A673 (cell line): ENCODE results near the gene KIF5A. TPM values are rescaled to one million over a fixed set of nuclear protein-coding genes. Genes with fewer than 3 reads are reported as not detected.

ENCODE experiments used
- BruUV-seq: library from RNA; stranded (reverse); fragments of 400-500 nt; replicated peaks from 2 replicates; lab custom pipeline; 2021; lab: Mats Ljungman, UMichigan
- CTCF ChIA-PET: fragments of 300-600 bp; sonication (Branson Sonifier 250); formaldehyde crosslinking; loops from one replicate; lab custom pipeline; 2022; ENCODE audit warnings: antibody characterized with exemption; lab: Charles Lee
- POLR2A ChIA-PET: fragments of 300-600 bp; sonication (Branson Sonifier 250); formaldehyde crosslinking; loops from one replicate; lab custom pipeline; 2022; ENCODE audit warnings: antibody characterized with exemption; ENCODE audit not compliant: low non-redundant PET; lab: Charles Lee
- DNase-seq: peaks from one replicate; pipeline ENCODE4 v3.0.0-alpha.2; 2015; ENCODE audit warnings: low spot score
- H3K27ac ChIP-seq: fragments of 200-600 bp; sonication (generic); 2 replicates; pipeline ENCODE4 v1.5.1; 2016; ENCODE audit warnings: mixed run types, low read depth, mild to moderate bottlenecking, mixed read lengths, antibody characterized with exemption, low read length; ENCODE audit not compliant: poor library complexity, severe bottlenecking
- H3K27me3 ChIP-seq: fragments of 200-600 bp; sonication (generic); replicated peaks from 2 replicates; pipeline ENCODE4 v1.6.1; 2017; ENCODE audit warnings: mixed run types, low read depth, mild to moderate bottlenecking, mixed read lengths, antibody characterized with exemption, low read length; ENCODE audit not compliant: insufficient read depth, poor library complexity
- H3K36me3 ChIP-seq: fragments of 200-600 bp; sonication (generic); 2 replicates; pipeline ENCODE4 v1.6.1; 2016; ENCODE audit warnings: mixed run types, mild to moderate bottlenecking, mixed read lengths, antibody characterized with exemption, low read length; ENCODE audit not compliant: insufficient read depth, poor library complexity, severe bottlenecking
- H3K4me1 ChIP-seq: fragments of 200-600 bp; sonication (generic); 2 replicates; pipeline ENCODE4 v1.6.1; 2017; ENCODE audit warnings: mixed run types, mild to moderate bottlenecking, mixed read lengths, antibody characterized with exemption, low read length; ENCODE audit not compliant: insufficient read depth, poor library complexity, severe bottlenecking
- H3K4me3 ChIP-seq: fragments of 200-600 bp; sonication (generic); 2 replicates; pipeline ENCODE4 v1.5.1; 2016; ENCODE audit warnings: low read depth, mixed run types, mild to moderate bottlenecking, mixed read lengths, low read length; ENCODE audit not compliant: poor library complexity, severe bottlenecking
- H3K9me3 ChIP-seq: fragments of 200-600 bp; sonication (generic); 2 replicates; pipeline ENCODE4 v1.6.1; 2016; ENCODE audit warnings: mixed run types, low read depth, mild to moderate bottlenecking, mixed read lengths, antibody characterized with exemption, low read length; ENCODE audit not compliant: poor library complexity, severe bottlenecking
- CTCF ChIP-seq: fragments of 300-800, 200-600 bp; sonication (generic); conservative IDR thresholded peaks from 2 replicates; pipeline ENCODE4 v1.5.1; 2017; ENCODE audit warnings: low read depth, mild to moderate bottlenecking, antibody characterized with exemption, low read length, moderate library complexity, mixed read lengths
- EZH2 ChIP-seq: fragments of 200-600 bp; sonication (generic); IDR thresholded peaks from 2 replicates; pipeline ENCODE4 v1.6.1; 2017; ENCODE audit warnings: borderline replicate concordance, low read depth, mild to moderate bottlenecking, mixed read lengths, antibody characterized with exemption, low read length; ENCODE audit not compliant: poor library complexity, severe bottlenecking
- intact Hi-C: fragments of 100-400 bp; cut with micrococcal nuclease; formaldehyde crosslinking; loops from one replicate; pipeline ENCODE4 v1.10.0; 2022; ENCODE audit not compliant: unreplicated experiment
- total RNA-seq: library from RNA; stranded (reverse); gene quantifications from 2 replicates; pipeline ENCODE4 v1.2.3, GENCODE V29; 2021

The KIF5A gene
- total RNA-seq, 1 experiment from 2014 or later: 2.1 TPM

DNA sequence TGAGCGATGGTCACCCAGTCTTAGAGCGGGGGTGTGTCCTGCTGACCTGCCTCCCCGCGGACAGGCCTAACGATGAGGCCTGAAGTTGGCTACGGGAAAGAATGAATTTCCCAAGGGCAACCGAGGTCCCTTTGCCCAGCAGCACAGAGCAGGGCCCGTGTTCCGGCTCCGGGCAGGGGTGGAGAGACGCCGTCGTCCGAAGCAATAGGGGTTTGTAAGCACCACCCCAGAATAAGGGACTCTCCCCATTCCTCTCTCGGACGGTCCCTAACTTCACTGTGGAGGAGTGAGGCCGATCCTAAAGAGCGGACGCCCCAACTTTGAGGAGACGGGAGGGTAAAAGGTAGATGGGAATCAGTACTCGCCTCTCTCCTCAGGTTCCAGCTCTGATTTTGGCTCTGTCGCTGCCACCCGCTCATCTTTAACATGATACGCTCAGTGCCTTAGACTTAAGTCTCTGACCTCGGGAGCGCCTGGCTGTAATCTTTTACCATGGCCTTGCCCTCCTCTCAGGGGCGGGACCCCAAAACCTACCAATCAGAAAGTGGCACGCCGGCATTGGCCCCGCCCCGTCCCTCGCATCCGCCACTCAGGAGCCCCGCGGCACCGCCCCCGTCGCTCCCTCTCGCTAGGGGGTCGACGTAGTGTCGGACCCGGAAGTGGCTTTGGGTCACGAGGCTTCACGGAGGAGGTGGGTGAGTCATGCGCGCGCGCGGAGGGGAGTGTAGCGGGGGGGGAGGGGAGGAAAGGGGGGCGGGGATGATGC is 29.6 kb upstream of the KIF5A start, which contains the start of gene DDIT3:
Gene DDIT3 (minus strand): TSS at position 462 of the 766 bp plus-strand sequence. CDS start 3,108 bp downstream, outside the sequence.
- ChIA-PET CTCF (interaction anchor here (1.5 kb wide), 1 partner anchor 61 kb away, joined by 4 read pairs; the partner anchor contains the start of gene GLI1), POLR2A (interaction anchor here (0.5 to 0.6 kb wide), 2 partner anchors 213 to 392 kb away, joined by 3 read pairs; no protein-coding TSS in a partner anchor)
- DNase-seq: peak; percentile 99
- TSS peak; percentile 59 for BruUV-seq
- Histone ChIP-seq H3K36me3 (peaks cover 58% of the 10 kb centered on the region), H3K27ac (peak within 1 kb of the TSS; percentile 98), H3K9me3 (no peaks in the 10 kb centered on the region), H3K27me3 (no peaks in the 10 kb centered on the region), H3K4me1 (peaks cover 45% of the 10 kb centered on the region), H3K4me3 (peak within 1 kb of the TSS; percentile 89)
- intact Hi-C loops: no loop called here
- TF ChIP-seq CTCF: no peak

GRCh38 chr12:57521525-57522010 is 28.3 kb upstream of the KIF5A start:
- BruUV-seq: no TSS peak
- no peaks in the 10 kb centered on the region for H3K9me3 ChIP-seq
- no peaks in the 10 kb centered on the region for H3K27me3 ChIP-seq
- peaks cover 58% of the 10 kb centered on the region for H3K36me3 ChIP-seq
- ChIA-PET CTCF (no interaction called here), POLR2A (no interaction called here)
- TF ChIP-seq CTCF: no peak
- no peak for TF ChIP-seq EZH2
- H3K4me1 ChIP-seq: peaks cover 45% of the 10 kb centered on the region
- intact Hi-C loops: no loop called here
- peak overlapping the region; percentile 45 for H3K4me3 ChIP-seq
- H3K27ac ChIP-seq: peak overlapping the region; percentile 98
- DNase-seq: no peak

- peaks cover 58% of the 10 kb centered on the region for H3K36me3 ChIP-seq
- ChIA-PET POLR2A (no interaction called here), CTCF (no interaction called here)
- intact Hi-C loops: no loop called here
- BruUV-seq: no TSS peak
- TF ChIP-seq CTCF (no peak), EZH2 (no peak)
- H3K27ac ChIP-seq: peak within 1 kb of the TSS; percentile 98
- H3K4me3 ChIP-seq: peak within 1 kb of the TSS; percentile 75
- peak; percentile 91 for DNase-seq
- no peaks in the 10 kb centered on the region for H3K27me3 ChIP-seq
- no peaks in the 10 kb centered on the region for H3K9me3 ChIP-seq
- H3K4me1 ChIP-seq: peaks cover 44% of the 10 kb centered on the region
Observed at GRCh38 chr12:57522011-57522886, 27.6 kb upstream of the KIF5A start, which contains the start of gene MBD6. Gene MBD6 (plus strand): TSS chr12:57522824. CDS start chr12:57524304, 1,480 bp downstream.
